Hepatocyte (in vitro differentiated cells): ENCODE data around the gene DELE1. TPM values are rescaled to one million over a fixed set of nuclear protein-coding genes. Genes with fewer than 3 reads are reported as not detected.
A peak's percentile ranks its signal among the peaks of the same experiment; 100 is the strongest.

ENCODE experiments used
- DNase-seq: peaks from one replicate; pipeline ENCODE4 v3.0.0-alpha.2; 2016; ENCODE audit warnings: low spot score
- H2AFZ ChIP-seq: fragments of 200-600 bp; sonication (generic); 2 replicates; pipeline ENCODE4 v1.6.0; 2016; ENCODE audit warnings: antibody characterized with exemption, mild to moderate bottlenecking
- H3K27ac ChIP-seq: fragments of 200-600 bp; sonication (generic); 2 replicates; pipeline ENCODE4 v1.5.1; 2016; ENCODE audit warnings: mild to moderate bottlenecking
- H3K27me3 ChIP-seq: fragments of 200-600 bp; sonication (generic); 2 replicates; pipeline ENCODE4 v1.6.1; 2016
- H3K36me3 ChIP-seq: fragments of 200-600 bp; sonication (generic); replicated peaks from 2 replicates; pipeline ENCODE4 v1.5.1; 2016; ENCODE audit warnings: low read depth; ENCODE audit not compliant: insufficient read depth
- H3K4me1 ChIP-seq: fragments of 200-600 bp; sonication (generic); 2 replicates; pipeline ENCODE4 v1.5.1; 2016; ENCODE audit warnings: mild to moderate bottlenecking, moderate library complexity; ENCODE audit not compliant: insufficient read depth
- H3K4me2 ChIP-seq: fragments of 200-600 bp; sonication (generic); 2 replicates; pipeline ENCODE4 v1.6.0; 2016
- H3K4me3 ChIP-seq: fragments of 200-600 bp; sonication (generic); 2 replicates; pipeline ENCODE4 v1.5.1; 2016; ENCODE audit warnings: mild to moderate bottlenecking
- H3K79me2 ChIP-seq: fragments of 200-600 bp; sonication (generic); 2 replicates; pipeline ENCODE4 v1.6.0; 2017; ENCODE audit warnings: mild to moderate bottlenecking
- H3K9me2 ChIP-seq: fragments of 200-600 bp; sonication (generic); replicated peaks from 2 replicates; pipeline ENCODE4 v1.6.0; 2017; ENCODE audit warnings: mild to moderate bottlenecking; ENCODE audit not compliant: insufficient read depth
- H3K9me3 ChIP-seq: fragments of 200-600 bp; sonication (generic); 2 replicates; pipeline ENCODE4 v1.5.1; 2016; ENCODE audit warnings: low read depth, mild to moderate bottlenecking
- H4K20me1 ChIP-seq: fragments of 200-600 bp; sonication (generic); 2 replicates; pipeline ENCODE4 v1.6.0; 2016; ENCODE audit warnings: mild to moderate bottlenecking; ENCODE audit not compliant: insufficient read depth, poor library complexity, severe bottlenecking
- EZH2 ChIP-seq: fragments of 200-600 bp; sonication (generic); IDR thresholded peaks from 2 replicates; pipeline ENCODE4 v1.6.1; 2016; ENCODE audit warnings: antibody characterized with exemption, mild to moderate bottlenecking, borderline replicate concordance
- EZH2phosphoT487 ChIP-seq: fragments of 200-600 bp; sonication (generic); IDR thresholded peaks from one replicate; pipeline ENCODE4 v1.6.1; 2018; ENCODE audit warnings: antibody characterized with exemption, mild to moderate bottlenecking, low read depth, moderate library complexity; ENCODE audit not compliant: unreplicated experiment, severe bottlenecking
- WGBS: methylation state at CpG from one replicate; pipeline ENCODE4 v1.1.6; 2016; ENCODE audit warnings: low lambda C conversion rate; ENCODE audit errors: missing lambda C conversion rate; 5-methylcytosine and 5-hydroxymethylcytosine counted together
- polyA plus RNA-seq: library from polyadenylated mRNA; unstranded; fragments of >200 nt; fragmentation: Nextera tagmentation; extraction: Ambion mirVana; gene quantifications from 2 replicates; pipeline ENCODE4 v1.2.1, GENCODE V29; 2016
- total RNA-seq: library from RNA; depleted of rRNA; stranded (reverse); fragments of >200 nt; gene quantifications from 2 replicates; pipeline ENCODE4 v1.2.3, GENCODE V29; 2014
- TF ChIP-seq, protein P1 (sequence below): fragments of 200-600 bp; sonication (generic); IDR thresholded peaks from 2 replicates; pipeline ENCODE4 v1.5.1; 2016; ENCODE audit warnings: antibody characterized with exemption, mild to moderate bottlenecking; ENCODE audit not compliant: poor library complexity

DELE1 gene
- total and polyA plus RNA-seq, 2 experiments from 2014 or later: 32.6 to 62.0 TPM

DNA sequence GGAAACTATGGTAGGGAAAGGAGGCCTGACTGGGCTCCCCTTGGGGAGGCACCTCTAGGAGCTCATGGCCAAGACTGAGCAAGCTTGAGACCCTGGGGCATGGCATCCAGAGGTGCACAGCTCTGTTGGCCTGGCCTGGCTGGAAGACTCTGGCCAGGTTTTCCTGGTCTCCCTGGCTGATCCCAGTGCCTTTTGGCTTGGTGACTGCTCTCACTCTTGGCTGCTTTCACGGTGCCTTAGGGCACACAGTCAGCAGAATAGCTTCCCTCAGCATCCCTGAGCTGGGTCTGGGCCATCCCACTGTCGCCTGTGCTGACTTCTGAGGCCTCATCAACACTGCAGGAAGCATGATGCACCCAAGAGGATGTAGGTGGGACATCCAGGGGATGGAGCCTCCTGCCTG lies 13.4 kb upstream of the DELE1 start:
- Histone ChIP-seq H3K9me2 (no peaks in the 10 kb centered on the region), H3K27me3 (peaks cover 9% of the 10 kb centered on the region), H3K4me2 (no peak overlapping the region), H3K79me2 (no peaks in the 10 kb centered on the region), H4K20me1 (no peaks in the 10 kb centered on the region), H2AFZ (no peak overlapping the region), H3K4me3 (no peak overlapping the region), H3K27ac (no peak overlapping the region), H3K4me1 (peaks cover 10% of the 10 kb centered on the region), H3K9me3 (no peaks in the 10 kb centered on the region), H3K36me3 (no peaks in the 10 kb centered on the region)
- no peak for DNase-seq
- TF ChIP-seq EZH2 (no peak), EZH2phosphoT487 (no peak)
- TF ChIP-seq, protein P1, sequence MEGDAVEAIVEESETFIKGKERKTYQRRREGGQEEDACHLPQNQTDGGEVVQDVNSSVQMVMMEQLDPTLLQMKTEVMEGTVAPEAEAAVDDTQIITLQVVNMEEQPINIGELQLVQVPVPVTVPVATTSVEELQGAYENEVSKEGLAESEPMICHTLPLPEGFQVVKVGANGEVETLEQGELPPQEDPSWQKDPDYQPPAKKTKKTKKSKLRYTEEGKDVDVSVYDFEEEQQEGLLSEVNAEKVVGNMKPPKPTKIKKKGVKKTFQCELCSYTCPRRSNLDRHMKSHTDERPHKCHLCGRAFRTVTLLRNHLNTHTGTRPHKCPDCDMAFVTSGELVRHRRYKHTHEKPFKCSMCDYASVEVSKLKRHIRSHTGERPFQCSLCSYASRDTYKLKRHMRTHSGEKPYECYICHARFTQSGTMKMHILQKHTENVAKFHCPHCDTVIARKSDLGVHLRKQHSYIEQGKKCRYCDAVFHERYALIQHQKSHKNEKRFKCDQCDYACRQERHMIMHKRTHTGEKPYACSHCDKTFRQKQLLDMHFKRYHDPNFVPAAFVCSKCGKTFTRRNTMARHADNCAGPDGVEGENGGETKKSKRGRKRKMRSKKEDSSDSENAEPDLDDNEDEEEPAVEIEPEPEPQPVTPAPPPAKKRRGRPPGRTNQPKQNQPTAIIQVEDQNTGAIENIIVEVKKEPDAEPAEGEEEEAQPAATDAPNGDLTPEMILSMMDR: no peak
- 56% methylated on average over 2 of the region's 2 CpGs for WGBS

DNA sequence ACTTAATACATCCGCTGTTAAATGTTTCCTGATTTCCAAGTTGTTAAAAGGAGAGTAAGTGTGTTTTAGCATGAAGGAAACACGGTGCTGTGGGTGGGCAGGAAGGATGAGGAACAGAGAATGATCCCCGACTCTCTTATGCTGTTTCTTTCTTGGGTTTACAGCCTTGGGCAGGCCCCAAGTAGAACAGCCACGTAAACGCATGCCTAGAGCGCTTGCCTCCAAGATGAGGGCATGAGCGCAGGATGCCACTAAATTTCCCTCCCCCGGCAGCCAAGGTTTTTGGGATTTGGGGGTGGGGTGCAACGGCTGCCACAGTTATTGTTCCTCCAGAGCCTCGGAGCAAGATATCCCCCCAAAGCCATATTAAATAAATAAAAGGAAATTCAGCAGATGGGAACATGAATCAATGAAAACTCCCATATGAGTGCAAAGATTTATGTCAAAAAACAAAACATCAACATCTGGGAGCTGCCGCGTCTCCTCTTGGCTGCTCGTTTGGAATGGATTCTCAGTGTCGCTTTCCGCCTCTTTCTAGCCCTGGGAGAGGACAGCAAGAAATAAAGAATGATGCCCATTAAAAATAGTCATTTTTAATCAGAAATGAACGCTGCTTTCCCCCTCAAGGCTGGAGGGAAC lies 10.0 kb upstream of the DELE1 start:
- H4K20me1 ChIP-seq: no peaks in the 10 kb centered on the region
- H2AFZ ChIP-seq: peak overlapping the region; percentile 20
- 24% methylated on average over 16 of the region's 16 CpGs for whole genome bisulfite sequencing
- H3K79me2 ChIP-seq: no peaks in the 10 kb centered on the region
- no peak overlapping the region for H3K27ac ChIP-seq
- no peaks in the 10 kb centered on the region for H3K36me3 ChIP-seq
- H3K4me1 ChIP-seq: peaks cover 10% of the 10 kb centered on the region
- peaks cover 15% of the 10 kb centered on the region for H3K27me3 ChIP-seq
- H3K9me3 ChIP-seq: no peaks in the 10 kb centered on the region
- TF ChIP-seq, protein P1: no peak
- TF ChIP-seq EZH2phosphoT487 (no peak), EZH2 (no peak)
- H3K4me3 ChIP-seq: peak overlapping the region; percentile 27
- no peaks in the 10 kb centered on the region for H3K9me2 ChIP-seq
- peak overlapping the region; percentile 89 for H3K4me2 ChIP-seq
- no peak for DNase-seq

DNA sequence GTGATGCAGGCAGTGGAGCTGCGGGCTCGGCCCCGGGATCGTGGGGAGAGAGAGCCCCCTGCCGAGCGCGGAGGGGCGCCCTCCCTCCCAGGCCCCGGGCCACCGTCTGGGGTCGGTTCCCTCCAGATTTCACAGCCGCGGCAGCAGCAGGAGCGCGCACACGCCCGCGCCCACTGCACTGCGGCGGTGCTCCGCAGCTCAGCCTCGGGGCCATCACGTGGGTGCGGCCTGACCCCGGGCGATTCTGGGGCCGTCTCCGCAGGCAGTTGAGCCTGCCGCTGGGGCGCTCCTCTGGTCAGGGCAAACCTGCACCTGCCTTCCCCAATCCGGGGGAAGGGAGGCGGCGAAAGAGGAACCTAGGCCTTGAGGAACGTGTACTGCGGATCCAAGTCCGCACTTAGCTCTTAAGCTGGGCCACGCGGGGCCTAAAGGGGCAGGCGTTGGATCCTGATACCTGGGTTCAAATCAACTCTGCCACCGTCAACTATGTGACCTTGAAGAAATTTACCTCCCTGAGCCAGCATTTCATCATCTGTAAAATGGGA lies 9.4 kb upstream of the DELE1 start:
- Histone ChIP-seq H3K4me2 (peak overlapping the region; percentile 89), H3K9me3 (no peaks in the 10 kb centered on the region), H4K20me1 (no peaks in the 10 kb centered on the region), H3K4me3 (peak overlapping the region; percentile 27), H3K79me2 (no peaks in the 10 kb centered on the region), H2AFZ (peak overlapping the region; percentile 20), H3K27ac (no peak overlapping the region), H3K36me3 (no peaks in the 10 kb centered on the region), H3K4me1 (peaks cover 10% of the 10 kb centered on the region), H3K27me3 (peaks cover 15% of the 10 kb centered on the region), H3K9me2 (no peaks in the 10 kb centered on the region)
- no peak for TF ChIP-seq EZH2
- TF ChIP-seq, protein P1: peak; percentile 39
- no peak for TF ChIP-seq EZH2phosphoT487
- DNase-seq: peak; percentile 63
- WGBS: 13% methylated on average over 39 of the region's 40 CpGs
